Prostate gland (tissue), 2 donors: Measurements from ENCODE around the gene CDK5RAP2.

Experiments used
- POLR2A ChIP-seq: fragments of 450-650 bp; IDR thresholded peaks from one replicate; pipeline ENCODE4 v1.6.1; 2016; ENCODE audit warnings: antibody characterized with exemption, mild to moderate bottlenecking
- POLR2AphosphoS5 ChIP-seq: sonication (generic); formaldehyde crosslinking; IDR thresholded peaks from one replicate; pipeline ENCODE4 v1.6.1; 2017; ENCODE audit warnings: antibody characterized with exemption
- TF ChIP-seq, protein P1 (sequence below), 4 experiments: fragments of 200-600 bp in 2 of 4; fragments of 450-650 bp in 2 of 4; sonication (generic) in 2 of 4; IDR thresholded peaks; 1 replicate in 3 of 4; 2 replicates in 1 of 4; pipeline ENCODE4 v1.5.1; 2016 to 2019; ENCODE audit warnings: antibody characterized with exemption in 4 of 4, mild to moderate bottlenecking in 2 of 4, moderate library complexity in 2 of 4

DNA sequence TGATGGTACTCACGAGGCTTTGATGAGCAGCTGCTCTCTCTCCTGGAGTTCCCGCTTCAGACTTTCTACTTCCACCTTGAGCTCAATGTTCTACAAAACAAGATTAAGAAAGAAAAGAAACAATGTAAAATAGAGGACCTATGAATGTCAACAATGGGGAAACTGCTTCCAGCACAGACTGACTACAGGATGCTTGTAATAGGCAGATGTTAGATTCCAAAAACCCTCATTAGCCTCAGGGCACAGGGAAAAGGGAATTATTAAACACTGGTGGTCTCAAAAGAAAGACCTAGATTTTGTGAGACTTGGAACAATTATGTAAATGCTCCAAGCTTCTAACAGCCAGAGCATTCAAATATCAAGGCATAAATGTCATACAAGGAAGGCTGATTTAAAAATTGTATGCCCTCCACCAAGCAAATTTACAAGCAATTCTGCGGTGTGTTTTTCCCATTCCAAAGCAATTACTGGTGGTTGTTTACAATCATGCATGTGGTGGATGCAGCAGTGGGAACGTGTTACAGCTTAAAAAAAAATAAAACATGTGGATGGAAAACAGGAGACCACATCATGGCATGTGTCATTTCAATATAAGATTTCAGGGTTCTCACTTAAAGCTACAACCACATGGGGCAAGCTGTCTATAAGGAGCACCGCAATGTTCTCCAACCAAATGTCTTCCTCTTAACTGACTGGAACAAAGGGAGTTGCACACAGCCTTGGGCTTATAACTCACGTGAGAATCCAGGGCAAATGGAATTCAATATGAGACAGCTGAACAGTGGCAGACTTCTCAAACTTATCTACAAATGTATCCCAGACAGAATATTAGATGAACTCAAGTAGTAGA lies 34.0 kb downstream of the CDK5RAP2 start:
- TF ChIP-seq, protein P1, sequence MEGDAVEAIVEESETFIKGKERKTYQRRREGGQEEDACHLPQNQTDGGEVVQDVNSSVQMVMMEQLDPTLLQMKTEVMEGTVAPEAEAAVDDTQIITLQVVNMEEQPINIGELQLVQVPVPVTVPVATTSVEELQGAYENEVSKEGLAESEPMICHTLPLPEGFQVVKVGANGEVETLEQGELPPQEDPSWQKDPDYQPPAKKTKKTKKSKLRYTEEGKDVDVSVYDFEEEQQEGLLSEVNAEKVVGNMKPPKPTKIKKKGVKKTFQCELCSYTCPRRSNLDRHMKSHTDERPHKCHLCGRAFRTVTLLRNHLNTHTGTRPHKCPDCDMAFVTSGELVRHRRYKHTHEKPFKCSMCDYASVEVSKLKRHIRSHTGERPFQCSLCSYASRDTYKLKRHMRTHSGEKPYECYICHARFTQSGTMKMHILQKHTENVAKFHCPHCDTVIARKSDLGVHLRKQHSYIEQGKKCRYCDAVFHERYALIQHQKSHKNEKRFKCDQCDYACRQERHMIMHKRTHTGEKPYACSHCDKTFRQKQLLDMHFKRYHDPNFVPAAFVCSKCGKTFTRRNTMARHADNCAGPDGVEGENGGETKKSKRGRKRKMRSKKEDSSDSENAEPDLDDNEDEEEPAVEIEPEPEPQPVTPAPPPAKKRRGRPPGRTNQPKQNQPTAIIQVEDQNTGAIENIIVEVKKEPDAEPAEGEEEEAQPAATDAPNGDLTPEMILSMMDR (IDR thresholded peaks at IDR 0.05), result no peak
- TF ChIP-seq POLR2A (no peak), POLR2AphosphoS5 (no peak)
